Measurements from ENCODE around the gene CNIH2. TPM values are rescaled to one million over a fixed set of nuclear protein-coding genes. Genes with fewer than 3 reads are reported as not detected.

The CNIH2 gene
- total and polyA plus RNA-seq, 2 of the 8 experiments (the other 6 are each of a cell fraction or from before 2014, with no cell fraction given), result 12.5 to 15.8 TPM

DNA sequence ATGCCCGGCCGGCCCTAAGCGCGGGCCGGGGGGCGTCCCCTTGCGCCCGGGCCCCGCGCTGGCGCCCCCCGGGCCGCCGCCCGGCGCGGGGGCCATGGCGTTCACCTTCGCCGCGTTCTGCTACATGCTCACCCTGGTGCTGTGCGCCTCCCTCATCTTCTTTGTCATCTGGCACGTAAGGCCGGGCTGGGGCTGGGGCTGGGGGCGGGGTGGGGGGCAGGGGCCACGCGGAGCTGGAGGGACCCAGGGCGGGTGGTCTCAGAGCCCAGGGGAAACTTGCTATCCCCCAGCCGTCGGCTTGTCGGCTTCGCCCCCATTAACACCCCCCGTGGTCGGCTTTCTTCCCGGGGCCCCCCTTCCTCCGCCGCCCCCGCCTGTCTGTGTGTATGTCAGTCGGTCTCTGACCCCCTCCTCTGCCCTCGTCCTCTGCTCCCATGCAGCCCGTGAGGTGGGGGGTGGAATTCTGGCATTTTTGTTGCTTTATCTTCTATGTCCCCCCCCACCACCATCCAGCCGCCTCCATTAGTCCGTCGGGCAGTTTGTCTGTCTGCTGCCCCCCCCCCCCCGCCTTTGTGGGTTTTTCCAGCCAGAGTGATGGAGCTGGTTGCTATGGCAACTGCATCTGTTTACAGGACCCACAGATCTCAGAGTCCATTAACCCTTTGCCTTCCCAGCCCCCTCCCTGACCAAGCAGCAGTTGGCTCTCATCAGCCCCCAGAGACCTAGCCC lies 552 bp downstream of the CNIH2 start:
- 2% methylated on average over 20 of the region's 45 CpGs; no CpG with 5 or more reads in 1 of the 2 experiments for WGBS, 2 experiments (ENCODE audit: extremely low coverage in 1 of 2, insufficient coverage in 1 of 2, insufficient read length in 1 of 2, insufficient replicate concordance in 2 of 2, low coverage in 1 of 2, low lambda C conversion rate in 2 of 2, missing lambda C conversion rate in 1 of 2)
- H3K4ac ChIP-seq (replicated peaks; ENCODE audit: insufficient read length, low read depth, low read length), result no peak overlapping the region
- peak overlapping the region; percentile 26 to 61 (median 40); a peak in 6 of 8 replicates for H3K4me3 ChIP-seq (ENCODE audit: extremely low read depth in 1 of 4, insufficient read depth in 2 of 4, low read depth in 3 of 4, low read length in 4 of 4)
- H3K14ac ChIP-seq (ENCODE audit: insufficient read length), result no peak overlapping the region
- no peak overlapping the region for H2AK5ac ChIP-seq (ENCODE audit: low read depth, low read length)
- no peak for DNase-seq (ENCODE audit: low read depth in 1 of 2, low spot score in 2 of 2)
- no peaks in the 10 kb centered on the region for H3K79me1 ChIP-seq (ENCODE audit: low read depth, low read length)
- H2BK120ac ChIP-seq (replicated peaks; ENCODE audit: low read depth, low read length), result no peak overlapping the region
- no peak overlapping the region for H2BK5ac ChIP-seq (ENCODE audit: low read depth, low read length)
- ChIA-PET CTCF (ENCODE audit: partially characterized antibody) (interaction anchor here (0.6 to 3.3 kb wide), 7 partner anchors 7 to 92 kb away, joined by 3 to 10 read pairs (median 3); partner anchors contain the start of gene RIN1), POLR2A (ENCODE audit: partially characterized antibody) (interaction anchor here (1.1 to 7.9 kb wide), 6 partner anchors 9 to 231 kb away, joined by 3 to 125 read pairs (median 8); partner anchors contain the start of genes RAB1B, RIN1, TMEM151A and YIF1A)
- no peak overlapping the region for H3K23ac ChIP-seq (ENCODE audit: insufficient read length)
- H4K20me1 ChIP-seq (replicated peaks in 1 of 2; ENCODE audit: control insufficient read depth in 1 of 2, insufficient read depth in 2 of 2, low read length in 2 of 2), result peaks cover 5 to 23% of the 10 kb centered on the region in 2 experiments
- no peak overlapping the region for H4K8ac ChIP-seq (ENCODE audit: extremely low read depth, insufficient read depth, low read length)
- H3K4me2 ChIP-seq (ENCODE audit: insufficient read depth in 1 of 2, low read depth in 2 of 2, low read length in 2 of 2), result peak overlapping the region; percentile 73 to 77
- no peak overlapping the region for H3K18ac ChIP-seq (ENCODE audit: extremely low read depth, low read length)
- no peak overlapping the region for H2BK12ac ChIP-seq (ENCODE audit: low read depth, low read length)
- no peak overlapping the region for H2BK20ac ChIP-seq (ENCODE audit: low read length)
- H4K91ac ChIP-seq (replicated peaks; ENCODE audit: insufficient read length, low read length), result no peak overlapping the region
- H3K27ac ChIP-seq (ENCODE audit: low read depth, low read length), result no peak overlapping the region
- H4K5ac ChIP-seq (ENCODE audit: insufficient read length, low read depth, low read length), result no peak overlapping the region
- no peaks in the 10 kb centered on the region for H3K9me3 ChIP-seq (ENCODE audit: insufficient read depth in 2 of 2, low read depth in 1 of 2, low read length in 1 of 2)
- H3K79me2 ChIP-seq (ENCODE audit: control insufficient read depth in 1 of 2, insufficient read depth in 2 of 2, low read length in 2 of 2), result no peaks in the 10 kb centered on the region
- FAIRE-seq, result no peak
- H3K9ac ChIP-seq (replicated peaks in 1 of 4; ENCODE audit: extremely low read depth in 1 of 4, low read depth in 3 of 4, low read length in 3 of 4), result peak overlapping the region in 2 of 4 experiments; percentile 40 to 45; a peak in 3 of 7 replicates
- peaks cover 0 to 17% (median 13%) of the 10 kb centered on the region in 4 experiments; a peak in 5 of 7 replicates for H3K4me1 ChIP-seq (replicated peaks in 1 of 4; ENCODE audit: control insufficient read depth in 3 of 4, insufficient read depth in 4 of 4, low read length in 3 of 4)
- peaks cover 4% of the 10 kb centered on the region; the same call in 1 of the 2 replicates for H3K23me2 ChIP-seq (ENCODE audit: low read depth, low read length)
- H3K36me3 ChIP-seq (ENCODE audit: control insufficient read depth in 2 of 4, insufficient read depth in 4 of 4, low read length in 3 of 4), result peaks cover 0 to 16% (median 3%) of the 10 kb centered on the region in 4 experiments; a peak in 5 of 8 replicates
- H3K27me3 ChIP-seq (replicated peaks in 1 of 4; ENCODE audit: control insufficient read depth in 3 of 4, extremely low read depth in 1 of 4, insufficient read depth in 3 of 4, low read length in 3 of 4), result peaks cover 0 to 4% (median under 1%) of the 10 kb centered on the region in 4 experiments; a peak in 2 of 7 replicates
- no peak overlapping the region for H2BK15ac ChIP-seq (ENCODE audit: low read length)
- no peak overlapping the region for H3K56ac ChIP-seq (replicated peaks; ENCODE audit: insufficient read length, low read depth, low read length)
- no peak overlapping the region for H2AFZ ChIP-seq (ENCODE audit: low read length)
- no peak for TF ChIP-seq HDAC6 (IDR thresholded peaks at IDR 0.05; ENCODE audit: low read depth, low read length)

Measured in H1 (cell line).